CD4-positive, alpha-beta T cell treated with Interleukin-15 for 1 hour (primary cell): ENCODE data around the gene DROSHA.
"Not testable (repeated sequence)": the region's sequence is repeated elsewhere in the genome, so short reads cannot be mapped to it uniquely, and the experiment has no call there.

ENCODE experiments used
- DNase-seq: peaks from one replicate; pipeline ENCODE4 v3.0.0-alpha.2; 2020

Gene DROSHA

GRCh38 chr5:31410089-31410488 is 121.8 kb downstream of the DROSHA start:
- no peak for DNase-seq

DNA sequence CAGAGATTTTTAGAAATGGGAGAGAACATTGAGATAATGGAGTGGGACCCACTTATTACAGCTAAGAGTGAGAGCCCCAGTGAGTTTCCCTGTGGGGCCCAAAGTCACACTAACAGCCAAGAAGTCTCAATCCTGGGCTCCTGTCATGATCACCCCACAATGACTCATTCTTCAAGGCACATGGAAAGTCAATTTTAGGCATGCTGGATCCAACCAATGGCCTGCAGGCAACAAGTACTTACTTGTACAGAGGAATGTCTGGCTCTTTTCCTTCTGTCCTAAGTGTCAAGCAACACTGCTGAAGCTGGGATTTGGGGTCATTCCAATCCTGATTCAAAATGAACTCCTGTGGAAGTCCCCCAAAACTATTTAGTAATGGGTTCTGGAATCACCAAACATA is 123.1 kb downstream of the DROSHA start:
- no peak for DNase-seq

DNA sequence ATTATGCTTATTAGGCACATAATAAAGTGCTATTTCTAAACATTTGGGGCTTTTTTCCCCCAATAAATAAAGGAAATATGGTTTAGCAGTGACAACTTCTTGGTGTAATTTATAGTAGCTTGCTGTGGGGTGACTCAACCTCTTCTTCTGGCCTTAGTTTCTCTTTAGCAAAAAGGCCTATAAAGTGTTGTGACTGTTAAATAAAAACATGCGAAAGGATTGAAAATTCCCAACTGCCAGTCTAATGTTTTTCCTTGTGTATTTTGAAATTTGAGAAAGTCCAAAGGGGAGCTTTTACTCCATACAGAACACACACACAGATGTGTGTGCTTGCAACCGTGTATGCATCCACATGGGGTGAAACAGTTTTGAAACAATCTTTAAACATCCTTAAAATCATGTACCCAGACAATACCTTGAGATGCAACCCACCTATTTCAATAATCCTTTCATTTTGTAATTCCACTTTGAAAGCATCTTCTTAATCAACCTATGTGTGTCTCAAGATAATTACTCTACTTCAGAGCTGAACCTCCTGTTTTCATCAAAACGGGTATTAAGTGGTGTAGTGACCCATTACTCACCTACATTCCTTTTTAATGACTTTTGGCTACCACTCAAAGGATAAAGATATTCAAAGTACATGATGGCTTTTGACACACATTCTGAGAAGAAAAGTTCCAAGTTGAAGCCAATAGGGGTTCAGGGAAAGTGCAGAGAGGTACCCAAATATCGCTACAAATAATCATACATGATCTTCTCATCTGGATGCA is 123.8 kb downstream of the DROSHA start:
- DNase-seq: no peak

GRCh38 chr5:31404325-31404724 is 127.6 kb downstream of the DROSHA start:
- DNase-seq: no peak

DNA sequence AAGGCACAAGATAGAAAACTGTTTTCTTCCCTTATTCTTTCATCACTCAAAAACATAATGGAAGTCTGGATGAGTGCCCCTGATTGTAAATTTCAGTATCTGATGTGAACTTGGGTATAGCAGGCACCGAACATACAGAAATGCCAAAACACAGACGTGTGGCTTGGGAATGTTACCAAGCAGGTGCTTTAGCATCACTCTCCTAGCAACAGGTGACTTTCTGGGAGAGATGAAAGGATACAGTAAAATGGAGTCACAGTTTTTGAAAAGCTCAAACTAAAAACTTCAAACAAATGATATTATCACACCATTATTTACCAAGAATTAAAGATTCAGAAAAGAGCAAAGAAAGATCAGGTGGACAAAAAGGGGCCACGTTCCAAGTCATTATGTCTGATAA is 130.2 kb downstream of the DROSHA start:
- DNase-seq: no peak

DNA sequence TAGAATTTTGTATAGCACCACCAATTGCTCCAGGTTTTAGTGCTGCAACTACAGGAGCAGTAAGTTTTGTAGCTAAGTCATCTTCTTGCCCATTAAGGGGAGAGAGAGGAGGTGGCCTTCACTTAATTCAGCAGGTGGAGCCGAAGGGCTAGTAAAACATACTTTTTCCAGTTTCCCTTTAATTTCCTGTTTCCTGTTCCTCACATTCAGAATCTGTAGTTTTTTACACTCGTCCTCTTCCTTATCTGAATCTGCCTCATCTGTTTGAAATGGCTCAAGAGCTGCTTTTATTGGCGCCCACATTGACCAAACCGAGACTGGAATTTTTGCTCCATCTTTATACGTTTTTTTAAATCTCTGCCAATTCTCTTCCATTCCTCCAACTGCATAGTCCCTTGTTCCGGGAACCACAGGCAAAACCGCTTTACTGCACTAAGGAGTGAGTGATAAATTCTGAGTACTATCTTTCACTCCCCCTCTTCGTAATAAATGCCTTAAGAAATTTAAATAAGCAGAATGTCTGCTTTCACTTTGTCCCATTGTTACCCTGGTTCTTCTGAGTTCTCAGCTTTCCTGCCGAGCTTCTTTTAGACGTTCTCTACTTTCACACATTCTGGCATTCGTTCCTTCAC is 133.9 kb downstream of the DROSHA start:
- no peak for DNase-seq

- DNase-seq: no peak
These were observed 135.1 kb downstream of the DROSHA start for GRCh38 chr5:31396611-31397295.

DNA sequence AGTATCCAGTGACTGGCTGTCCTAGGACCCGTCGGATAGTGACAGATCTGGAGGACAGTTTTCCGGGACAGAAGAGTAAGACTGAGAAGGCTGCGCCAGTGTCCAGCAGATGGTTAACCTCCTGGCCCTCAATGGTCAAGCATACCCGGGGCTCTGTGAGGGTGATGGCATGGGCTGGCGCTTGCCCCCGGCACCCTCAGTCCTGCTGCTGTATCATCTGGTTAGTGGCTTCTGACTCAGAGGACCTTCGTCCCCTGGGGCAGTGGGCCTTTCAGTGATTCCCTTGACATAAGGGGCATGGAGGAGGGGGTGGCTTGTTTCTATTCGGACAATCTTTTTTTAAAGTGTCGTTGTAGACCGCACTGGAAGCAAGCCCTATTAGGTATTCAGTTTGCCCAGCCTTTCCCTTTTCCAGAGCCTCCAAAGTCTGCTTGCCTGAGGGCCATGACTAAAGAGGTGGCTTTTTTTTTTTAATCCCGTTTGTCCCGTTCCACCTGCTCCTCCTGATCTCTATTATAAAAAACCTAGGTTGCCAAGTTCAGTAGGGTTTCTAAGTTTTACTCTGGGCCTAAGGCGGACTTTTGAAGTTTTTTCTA is 136.3 kb downstream of the DROSHA start:
- DNase-seq: not testable (repeated sequence)

DNA sequence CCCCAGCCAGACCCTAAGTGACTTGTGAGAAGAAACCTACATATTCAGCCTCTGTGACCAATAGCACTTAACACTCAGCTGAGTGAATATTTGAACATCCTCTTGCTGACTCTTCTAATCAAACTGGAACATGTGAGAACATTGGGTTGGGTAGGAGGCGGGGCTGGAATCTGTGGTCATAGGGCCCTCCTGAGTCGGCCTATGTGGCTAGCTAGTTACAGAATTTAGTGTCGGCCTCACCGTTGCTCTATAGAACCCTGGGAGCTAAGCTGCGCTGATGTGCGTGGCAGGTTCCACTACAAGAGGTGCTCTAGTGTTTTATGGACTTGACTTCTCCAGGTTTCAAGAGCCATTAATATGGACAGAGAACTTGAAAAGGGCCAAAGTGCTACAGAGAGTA is 138.8 kb downstream of the DROSHA start:
- no peak for DNase-seq

DNA sequence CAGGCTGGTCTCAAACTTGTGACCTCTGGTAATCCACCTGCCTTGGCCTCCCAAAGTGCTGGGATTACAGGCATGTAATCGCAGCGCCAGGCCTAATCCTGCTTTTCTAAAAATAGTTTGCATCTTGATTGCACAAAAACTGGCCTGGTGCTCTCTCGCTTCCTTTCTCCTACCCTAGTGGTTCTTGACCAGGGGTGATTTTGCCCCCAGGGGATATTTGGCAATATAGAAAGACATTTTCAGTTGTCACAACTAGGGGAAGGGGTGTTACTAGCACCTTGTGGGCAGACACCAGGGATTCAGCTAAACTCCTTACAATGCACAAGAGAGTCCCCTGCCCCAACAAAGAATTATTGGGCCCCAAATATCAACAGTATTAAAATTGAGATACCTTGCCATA is 139.8 kb downstream of the DROSHA start:
- no peak for DNase-seq

DNA sequence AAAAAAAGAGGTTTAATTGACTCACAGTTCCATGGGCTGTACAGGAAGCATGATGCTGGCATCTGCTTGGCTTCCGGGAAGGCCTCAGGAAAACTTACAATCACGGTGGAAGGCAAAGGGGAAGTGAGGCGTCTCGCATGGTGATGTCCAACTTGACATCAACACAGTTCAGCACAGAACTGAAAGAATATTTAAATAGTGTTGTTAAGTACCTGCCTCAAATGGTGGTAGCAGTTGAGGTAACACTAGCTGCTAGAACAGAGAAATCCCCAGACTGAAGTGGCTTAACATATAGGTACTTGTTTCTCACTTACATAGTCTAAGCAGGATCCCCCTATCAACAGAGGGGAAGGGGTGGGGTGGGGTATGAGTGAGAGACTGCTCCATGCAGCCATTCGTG is 141.6 kb downstream of the DROSHA start:
- no peak for DNase-seq

DNA sequence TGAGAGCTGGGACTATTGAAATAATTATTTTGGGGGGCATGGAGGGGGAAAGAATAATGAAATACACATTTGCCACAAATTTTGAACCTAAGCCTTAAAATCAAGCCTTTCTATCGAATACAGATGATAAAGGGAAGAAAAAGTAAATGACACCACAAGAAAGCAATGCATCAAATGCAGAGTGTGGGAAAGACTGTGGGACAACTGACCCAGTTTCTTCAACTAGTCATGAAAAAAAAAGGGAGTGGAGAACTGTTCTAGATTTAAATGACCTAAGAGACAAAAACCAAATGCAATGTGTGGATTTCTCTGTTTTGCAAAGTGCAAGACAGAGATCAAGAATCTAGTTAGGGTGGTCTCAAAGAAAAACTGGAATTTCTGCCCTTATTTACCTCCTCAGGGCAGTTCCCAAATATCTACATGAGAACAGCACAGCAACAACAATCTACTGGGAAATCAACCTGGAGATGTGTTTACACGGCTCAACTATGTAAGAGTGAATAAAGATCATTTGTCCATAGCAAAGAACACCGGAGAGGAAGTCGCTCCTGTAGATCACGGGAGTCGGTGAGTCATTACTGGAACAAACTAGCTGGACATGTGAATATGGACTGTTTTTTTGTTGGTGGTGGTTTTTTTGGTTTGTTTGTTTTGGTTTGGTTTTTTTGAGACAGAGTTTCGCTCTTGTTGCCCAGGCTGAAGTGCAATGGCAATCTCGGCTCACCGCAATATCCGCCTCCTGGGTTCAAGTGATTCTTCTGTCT is 145.9 kb downstream of the DROSHA start:
- DNase-seq: no peak

- DNase-seq: no peak
These were observed 148.2 kb downstream of the DROSHA start for GRCh38 chr5:31383734-31384133.

DNA sequence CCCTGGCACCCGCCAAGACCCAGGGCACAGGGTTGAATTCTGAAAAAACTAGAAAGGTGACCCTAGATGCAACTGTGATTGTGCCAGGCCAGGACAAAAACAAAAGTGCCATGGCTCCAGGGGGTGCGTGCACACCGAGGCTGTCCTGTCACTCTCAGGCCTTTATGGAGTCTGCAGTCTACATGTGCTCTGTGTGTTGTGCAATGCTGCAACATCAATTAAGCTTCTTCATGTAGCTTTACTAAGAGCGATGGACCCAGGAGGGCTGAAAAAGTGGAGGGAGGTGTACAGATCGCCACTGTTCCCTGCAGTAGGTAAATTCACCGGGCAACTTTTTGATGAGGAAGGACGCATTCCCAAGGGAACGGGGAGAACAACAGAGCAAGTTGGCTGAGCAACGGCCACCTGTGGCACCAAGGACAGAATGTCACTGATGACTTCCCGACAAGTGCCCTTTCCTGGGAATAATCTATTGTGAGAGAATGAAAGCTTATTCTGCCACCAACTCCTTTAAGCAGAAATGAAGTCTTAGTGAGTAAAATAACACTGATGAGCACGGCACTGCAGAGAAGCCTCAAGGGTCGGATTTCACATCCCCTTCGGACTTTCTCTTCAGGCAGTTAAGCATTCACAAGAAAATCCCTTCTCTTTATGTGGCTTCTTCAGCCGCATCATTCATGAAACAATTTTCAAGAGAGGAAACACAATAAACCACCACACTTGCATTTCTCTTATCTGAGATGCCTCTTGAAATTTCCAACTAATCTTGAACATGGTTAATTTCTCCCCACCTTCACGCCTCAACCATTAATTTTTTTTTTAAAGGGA is 149.6 kb downstream of the DROSHA start:
- DNase-seq: no peak

DNA sequence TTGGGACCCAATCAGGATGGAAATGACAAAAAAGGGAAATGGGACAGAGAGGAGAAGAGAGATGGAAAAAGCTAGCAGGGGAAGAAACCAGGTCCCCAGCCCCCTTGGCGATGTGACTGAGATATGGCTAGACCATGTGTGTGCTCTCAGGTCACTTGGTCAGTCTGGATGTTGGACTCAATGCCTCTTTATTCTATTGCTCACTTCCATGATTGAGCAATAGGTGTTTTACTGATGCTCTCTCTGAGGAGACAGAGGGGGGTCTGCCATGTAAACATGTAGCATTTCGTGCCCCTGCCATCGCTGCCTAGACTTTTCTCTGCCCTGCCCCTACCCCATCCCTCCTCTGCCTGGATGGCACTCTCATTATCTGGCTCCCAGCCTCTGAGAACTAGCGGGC is 150.6 kb downstream of the DROSHA start:
- DNase-seq: no peak

DNA sequence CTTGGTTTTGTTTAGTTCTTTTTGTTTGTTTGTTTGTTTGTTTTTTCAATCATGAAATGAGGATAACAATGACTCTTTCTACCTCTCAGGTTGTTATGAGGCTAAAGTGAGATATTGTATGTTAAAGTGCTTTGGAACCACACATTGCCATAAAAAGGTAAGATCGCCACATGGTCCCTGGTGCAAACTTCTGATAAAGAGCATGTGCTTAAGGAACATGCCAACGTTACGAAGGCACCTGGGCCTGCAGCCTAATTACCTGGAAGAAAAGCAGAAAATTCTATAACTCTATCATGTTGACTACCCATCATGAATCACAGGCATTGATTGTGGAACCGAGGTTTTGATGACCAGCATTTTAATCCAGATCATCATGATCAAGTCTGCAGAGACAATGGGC is 151.8 kb downstream of the DROSHA start:
- no peak for DNase-seq

- DNase-seq: no peak
These were observed 153.1 kb downstream of the DROSHA start for GRCh38 chr5:31378838-31379237.

- DNase-seq: no peak
These were observed 153.8 kb downstream of the DROSHA start for GRCh38 chr5:31378136-31378535.

DNA sequence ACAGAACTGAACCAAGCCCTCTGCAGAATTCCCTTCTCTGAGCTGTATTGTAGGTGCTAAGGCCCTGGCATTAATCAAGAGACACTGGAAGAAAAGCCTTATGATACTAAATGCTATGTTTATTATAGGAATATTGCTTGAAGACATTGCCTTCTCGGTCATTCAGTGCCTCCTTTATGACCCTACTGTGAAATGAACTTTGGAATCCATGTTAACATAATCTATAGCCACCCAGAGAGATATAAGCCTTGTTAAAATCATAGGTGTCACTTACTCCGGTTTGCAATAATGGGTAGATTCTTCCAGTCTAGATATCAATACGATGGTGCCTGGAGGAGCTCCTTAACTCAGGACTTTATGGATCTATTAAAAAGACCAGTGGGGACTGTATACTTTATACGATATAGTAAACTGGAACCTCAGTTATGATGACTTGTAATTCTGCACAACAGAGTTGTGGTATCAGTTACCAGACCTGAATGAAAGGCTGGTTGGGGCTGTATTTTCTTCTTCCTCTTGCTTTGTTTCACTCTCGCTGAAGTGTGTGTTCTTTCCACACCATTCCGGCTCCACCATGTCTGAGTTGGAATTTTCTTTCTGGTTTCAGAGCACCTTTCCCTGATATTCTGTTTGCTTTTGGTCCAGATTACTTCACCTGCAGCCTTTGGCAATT is 154.5 kb downstream of the DROSHA start:
- DNase-seq: no peak

DNA sequence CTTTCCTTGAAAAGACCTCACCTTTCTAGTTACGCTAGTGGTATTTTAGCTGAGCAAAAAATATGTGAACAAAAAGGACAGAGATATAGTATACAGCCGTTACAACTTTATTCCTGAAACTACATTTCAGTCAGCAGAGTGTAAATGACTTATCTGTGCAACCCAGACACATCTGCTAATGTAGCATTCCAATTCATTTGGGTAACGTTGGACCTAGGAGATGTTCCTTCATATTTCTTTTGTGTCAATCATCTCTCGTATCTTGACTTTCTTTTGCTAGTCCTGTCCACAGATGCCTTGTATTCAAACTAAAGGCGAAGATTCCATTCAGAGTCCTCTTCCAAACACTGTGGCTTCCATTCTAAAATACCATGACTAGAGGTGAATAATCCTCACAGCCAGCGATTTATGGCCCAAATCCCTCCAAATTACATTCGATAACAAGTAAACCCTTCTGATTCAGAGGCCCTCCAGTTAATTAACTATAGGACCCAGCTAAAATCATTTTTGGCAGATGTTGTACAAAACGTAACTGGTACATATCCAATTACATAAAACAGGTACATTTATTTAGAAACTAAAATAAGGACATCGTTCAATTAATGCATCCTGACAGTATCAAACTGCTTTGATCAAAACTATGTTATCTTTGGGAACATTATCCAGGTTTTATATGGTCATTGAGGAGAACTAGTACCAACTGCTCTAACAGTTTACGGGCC is 155.7 kb downstream of the DROSHA start:
- no peak for DNase-seq

- no peak for DNase-seq
These were observed 159.8 kb downstream of the DROSHA start for GRCh38 chr5:31372124-31372523.
